K562 (cell line): ENCODE results near the gene NME7. TPM values are rescaled to one million over a fixed set of nuclear protein-coding genes. Genes with fewer than 3 reads are reported as not detected.

Experiments
- ESRRB ChIP-seq: fragments of 250-450 bp; sonication (Bioruptor Pico); IDR thresholded peaks from 2 replicates; pipeline ENCODE4 v1.5.0; 2020; ENCODE audit warnings: mild to moderate bottlenecking, moderate library complexity, borderline replicate concordance
- FOS ChIP-seq: IDR thresholded peaks from 3 replicates; pipeline ENCODE4 v1.6.1; 2011; ENCODE audit not compliant: insufficient read length; ENCODE audit errors: extremely low read depth
- GTF2F1 ChIP-seq: IDR thresholded peaks from 2 replicates; pipeline ENCODE4 v1.6.1; 2011; ENCODE audit warnings: low read depth, low read length, improper control_type of control experiment
- ILF3 ChIP-seq: fragments of 450-650 bp; IDR thresholded peaks from 2 replicates; pipeline ENCODE4 v1.6.1; 2018; ENCODE audit warnings: antibody characterized with exemption, mild to moderate bottlenecking, moderate library complexity, borderline replicate concordance
- L3MBTL2 ChIP-seq: fragments of 450-650 bp; IDR thresholded peaks from 2 replicates; pipeline ENCODE4 v1.6.1; 2016; ENCODE audit warnings: mild to moderate bottlenecking, moderate library complexity
- MTA2 ChIP-seq: fragments of 450-650 bp; IDR thresholded peaks from 2 replicates; pipeline ENCODE4 v1.6.1; 2016; ENCODE audit warnings: low read depth
- NCOA6 ChIP-seq: fragments of 450-650 bp; IDR thresholded peaks from 2 replicates; pipeline ENCODE4 v1.6.1; 2017; ENCODE audit warnings: mild to moderate bottlenecking
- NONO ChIP-seq, 2 experiments: fragments of 200-400 bp in 1 of 2; fragments of 450-650 bp in 1 of 2; formaldehyde crosslinking in 1 of 2; IDR thresholded peaks; 2 replicates each; pipeline ENCODE4 v1.6.1; 2017; ENCODE audit warnings: low read depth in 2 of 2, mild to moderate bottlenecking in 2 of 2, moderate library complexity in 2 of 2, low read length in 1 of 2
- PRPF4 ChIP-seq: fragments of 200-400 bp; formaldehyde crosslinking; IDR thresholded peaks from one replicate; pipeline ENCODE4 v1.6.1; 2017; ENCODE audit warnings: low read length, low read depth, mild to moderate bottlenecking; ENCODE audit not compliant: insufficient read depth, poor library complexity, severe bottlenecking
- SAFB ChIP-seq: fragments of 200-400 bp; formaldehyde crosslinking; IDR thresholded peaks from 2 replicates; pipeline ENCODE4 v1.6.1; 2017; ENCODE audit warnings: low read depth, low read length, borderline replicate concordance
- TCFL5 ChIP-seq: fragments of 250-450 bp; sonication (Bioruptor Pico); conservative IDR thresholded peaks from 2 replicates; pipeline ENCODE4 v1.6.1; 2021; ENCODE audit warnings: mild to moderate bottlenecking, moderate library complexity, matching md5 sums
- XRCC5 ChIP-seq: fragments of 200-400 bp; formaldehyde crosslinking; IDR thresholded peaks from 2 replicates; pipeline ENCODE4 v1.6.1; 2017; ENCODE audit warnings: low read depth, mild to moderate bottlenecking, low read length
- ZC3H4 ChIP-seq: sonication (generic); formaldehyde crosslinking; IDR thresholded peaks from 2 replicates; pipeline ENCODE4 v1.9.0; 2021; ENCODE audit warnings: missing genetic modification reagents, borderline replicate concordance
- ZSCAN29 ChIP-seq: fragments of 450-650 bp; IDR thresholded peaks from 2 replicates; pipeline ENCODE4 v1.6.1; 2017
- polyA plus RNA-seq, 8 experiments: library from polyadenylated mRNA; depleted of rRNA in 4 of 8; stranded (reverse) in 5 of 8; unstranded in 3 of 8; fragments of >200 nt; fragmentation: Nextera tagmentation in 2 of 8; fragmentation: Illumina TruSeq in 1 of 8; extraction: Ambion mirVana in 2 of 8; extraction: Trizol in 1 of 8; gene quantifications; 2 replicates each; pipeline versions ENCODE4 v1.2.1 to v1.2.3, GENCODE V29; 2011 to 2014; ENCODE audit warnings: inconsistent platforms in 1 of 8, missing spikeins in 1 of 8
- total RNA-seq, 7 experiments: library from RNA; depleted of rRNA in 6 of 7; stranded (reverse); fragments of >200 nt in 6 of 7; fragmentation: Illumina TruSeq in 2 of 7; extraction: Trizol in 2 of 7; gene quantifications; 2 replicates each; pipeline versions ENCODE4 v1.2.1 to v1.2.3, GENCODE V29; 2011 to 2021; ENCODE audit warnings: low replicate concordance in 1 of 7
- TF ChIP-seq, protein P1 (sequence below): fragments of 250-450 bp; sonication (Bioruptor Pico); IDR thresholded peaks from 2 replicates; pipeline ENCODE4 v1.5.0; 2021
- TF ChIP-seq, protein P2 (sequence below): fragments of 250-450 bp; sonication (Bioruptor Pico); IDR thresholded peaks from 2 replicates; pipeline ENCODE4 v1.5.1; 2021; ENCODE audit warnings: mild to moderate bottlenecking
- TF ChIP-seq, protein P3 (sequence below), 2 experiments: fragments of 450-650 bp; IDR thresholded peaks; 2 replicates each; pipeline ENCODE4 v1.6.1; 2018; ENCODE audit warnings: mild to moderate bottlenecking in 2 of 2, low read depth in 1 of 2; ENCODE audit not compliant: partially characterized antibody in 2 of 2
- TF ChIP-seq, protein P4 (sequence below): fragments of 450-650 bp; IDR thresholded peaks from 2 replicates; pipeline ENCODE4 v1.6.1; 2014; ENCODE audit warnings: low read depth, mild to moderate bottlenecking, moderate library complexity, borderline replicate concordance

Gene NME7
- total and polyA plus RNA-seq, 9 of the 15 experiments (the other 6 are each of a cell fraction or from before 2014, with no cell fraction given), result 7.9 to 43.2 (median 23.9) TPM

DNA sequence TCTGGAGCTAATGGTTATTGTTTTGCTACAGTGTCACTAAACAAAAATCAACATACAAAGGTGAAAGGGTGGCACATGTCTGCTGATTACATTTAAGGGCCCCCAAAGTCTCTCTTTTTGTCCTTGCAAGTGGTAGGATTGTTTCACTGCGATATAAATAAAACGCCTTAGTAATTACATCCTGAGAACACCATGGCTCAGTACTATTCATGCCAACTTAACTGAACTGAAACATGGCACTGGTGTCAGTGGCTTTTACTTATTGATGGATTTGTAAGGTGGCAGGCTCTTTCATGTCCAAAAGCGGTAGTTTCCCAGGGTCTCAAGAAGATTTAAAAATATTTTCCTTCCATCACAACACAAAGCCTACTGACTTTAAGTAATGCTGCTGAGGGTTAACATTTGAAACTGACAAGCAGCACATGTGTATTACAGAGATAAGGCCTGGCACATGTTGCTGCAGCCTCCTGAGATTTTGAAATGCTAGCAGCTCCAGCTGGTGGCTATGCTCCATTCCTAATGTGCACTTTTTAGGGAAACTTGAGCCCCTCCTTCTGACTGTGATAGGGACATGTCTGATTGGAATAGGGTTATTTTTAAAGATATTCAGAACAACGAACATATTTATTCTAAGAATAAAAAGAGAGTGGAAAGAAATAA is 174.3 kb downstream of the NME7 start (continued):
- TF ChIP-seq, protein P1, sequence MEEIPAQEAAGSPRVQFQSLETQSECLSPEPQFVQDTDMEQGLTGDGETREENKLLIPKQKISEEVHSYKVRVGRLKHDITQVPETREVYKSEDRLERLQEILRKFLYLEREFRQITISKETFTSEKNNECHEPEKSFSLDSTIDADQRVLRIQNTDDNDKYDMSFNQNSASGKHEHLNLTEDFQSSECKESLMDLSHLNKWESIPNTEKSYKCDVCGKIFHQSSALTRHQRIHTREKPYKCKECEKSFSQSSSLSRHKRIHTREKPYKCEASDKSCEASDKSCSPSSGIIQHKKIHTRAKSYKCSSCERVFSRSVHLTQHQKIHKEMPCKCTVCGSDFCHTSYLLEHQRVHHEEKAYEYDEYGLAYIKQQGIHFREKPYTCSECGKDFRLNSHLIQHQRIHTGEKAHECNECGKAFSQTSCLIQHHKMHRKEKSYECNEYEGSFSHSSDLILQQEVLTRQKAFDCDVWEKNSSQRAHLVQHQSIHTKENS (CRISPR knock-in tag), result no peak
- TF ChIP-seq ILF3 (no peak), TCFL5 (CRISPR knock-in tag) (no peak), ZC3H4 (no peak), MTA2 (peak; percentile 82), SAFB (no peak), NCOA6 (no peak), NONO (IDR thresholded peaks at IDR 0.05; ENCODE audit: low read depth in 2 of 2, low read length in 1 of 2) (no peak), PRPF4 (no peak), XRCC5 (no peak), ZSCAN29 (no peak), L3MBTL2 (peak; percentile 70), ESRRB (no peak), FOS (no peak), GTF2F1 (no peak)
- TF ChIP-seq, protein P2, sequence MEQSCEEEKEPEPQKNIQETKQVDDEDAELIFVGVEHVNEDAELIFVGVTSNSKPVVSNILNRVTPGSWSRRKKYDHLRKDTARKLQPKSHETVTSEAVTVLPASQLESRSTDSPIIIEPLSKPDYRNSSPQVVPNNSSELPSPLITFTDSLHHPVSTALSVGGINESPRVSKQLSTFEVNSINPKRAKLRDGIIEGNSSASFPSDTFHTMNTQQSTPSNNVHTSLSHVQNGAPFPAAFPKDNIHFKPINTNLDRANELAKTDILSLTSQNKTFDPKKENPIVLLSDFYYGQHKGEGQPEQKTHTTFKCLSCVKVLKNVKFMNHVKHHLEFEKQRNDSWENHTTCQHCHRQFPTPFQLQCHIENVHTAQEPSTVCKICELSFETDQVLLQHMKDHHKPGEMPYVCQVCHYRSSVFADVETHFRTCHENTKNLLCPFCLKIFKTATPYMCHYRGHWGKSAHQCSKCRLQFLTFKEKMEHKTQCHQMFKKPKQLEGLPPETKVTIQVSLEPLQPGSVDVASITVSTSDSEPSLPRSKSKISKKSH, result no peak
- TF ChIP-seq, protein P3, sequence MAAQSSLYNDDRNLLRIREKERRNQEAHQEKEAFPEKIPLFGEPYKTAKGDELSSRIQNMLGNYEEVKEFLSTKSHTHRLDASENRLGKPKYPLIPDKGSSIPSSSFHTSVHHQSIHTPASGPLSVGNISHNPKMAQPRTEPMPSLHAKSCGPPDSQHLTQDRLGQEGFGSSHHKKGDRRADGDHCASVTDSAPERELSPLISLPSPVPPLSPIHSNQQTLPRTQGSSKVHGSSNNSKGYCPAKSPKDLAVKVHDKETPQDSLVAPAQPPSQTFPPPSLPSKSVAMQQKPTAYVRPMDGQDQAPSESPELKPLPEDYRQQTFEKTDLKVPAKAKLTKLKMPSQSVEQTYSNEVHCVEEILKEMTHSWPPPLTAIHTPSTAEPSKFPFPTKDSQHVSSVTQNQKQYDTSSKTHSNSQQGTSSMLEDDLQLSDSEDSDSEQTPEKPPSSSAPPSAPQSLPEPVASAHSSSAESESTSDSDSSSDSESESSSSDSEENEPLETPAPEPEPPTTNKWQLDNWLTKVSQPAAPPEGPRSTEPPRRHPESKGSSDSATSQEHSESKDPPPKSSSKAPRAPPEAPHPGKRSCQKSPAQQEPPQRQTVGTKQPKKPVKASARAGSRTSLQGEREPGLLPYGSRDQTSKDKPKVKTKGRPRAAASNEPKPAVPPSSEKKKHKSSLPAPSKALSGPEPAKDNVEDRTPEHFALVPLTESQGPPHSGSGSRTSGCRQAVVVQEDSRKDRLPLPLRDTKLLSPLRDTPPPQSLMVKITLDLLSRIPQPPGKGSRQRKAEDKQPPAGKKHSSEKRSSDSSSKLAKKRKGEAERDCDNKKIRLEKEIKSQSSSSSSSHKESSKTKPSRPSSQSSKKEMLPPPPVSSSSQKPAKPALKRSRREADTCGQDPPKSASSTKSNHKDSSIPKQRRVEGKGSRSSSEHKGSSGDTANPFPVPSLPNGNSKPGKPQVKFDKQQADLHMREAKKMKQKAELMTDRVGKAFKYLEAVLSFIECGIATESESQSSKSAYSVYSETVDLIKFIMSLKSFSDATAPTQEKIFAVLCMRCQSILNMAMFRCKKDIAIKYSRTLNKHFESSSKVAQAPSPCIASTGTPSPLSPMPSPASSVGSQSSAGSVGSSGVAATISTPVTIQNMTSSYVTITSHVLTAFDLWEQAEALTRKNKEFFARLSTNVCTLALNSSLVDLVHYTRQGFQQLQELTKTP (IDR thresholded peaks at IDR 0.05; ENCODE audit: low read depth in 1 of 2, partially characterized antibody in 2 of 2), result no peak
- TF ChIP-seq, protein P4, sequence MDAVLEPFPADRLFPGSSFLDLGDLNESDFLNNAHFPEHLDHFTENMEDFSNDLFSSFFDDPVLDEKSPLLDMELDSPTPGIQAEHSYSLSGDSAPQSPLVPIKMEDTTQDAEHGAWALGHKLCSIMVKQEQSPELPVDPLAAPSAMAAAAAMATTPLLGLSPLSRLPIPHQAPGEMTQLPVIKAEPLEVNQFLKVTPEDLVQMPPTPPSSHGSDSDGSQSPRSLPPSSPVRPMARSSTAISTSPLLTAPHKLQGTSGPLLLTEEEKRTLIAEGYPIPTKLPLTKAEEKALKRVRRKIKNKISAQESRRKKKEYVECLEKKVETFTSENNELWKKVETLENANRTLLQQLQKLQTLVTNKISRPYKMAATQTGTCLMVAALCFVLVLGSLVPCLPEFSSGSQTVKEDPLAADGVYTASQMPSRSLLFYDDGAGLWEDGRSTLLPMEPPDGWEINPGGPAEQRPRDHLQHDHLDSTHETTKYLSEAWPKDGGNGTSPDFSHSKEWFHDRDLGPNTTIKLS, result no peak
